H1 (cell line): ENCODE results near the gene EPHB1. TPM values are rescaled to one million over a fixed set of nuclear protein-coding genes. Genes with fewer than 3 reads are reported as not detected.

Experiments used
- CTCF ChIA-PET: fragments of 300-600 bp; sonication (Branson Sonifier 250); formaldehyde crosslinking; loops from one replicate; lab custom pipeline; 2021; ENCODE audit not compliant: partially characterized antibody; lab: Charles Lee
- POLR2A ChIA-PET: fragments of 300-600 bp; sonication (Branson Sonifier 250); formaldehyde crosslinking; loops from one replicate; lab custom pipeline; 2021; ENCODE audit warnings: inconsistent platforms; ENCODE audit not compliant: partially characterized antibody; lab: Charles Lee
- DNase-seq, 2 experiments: peaks; one replicate each; pipeline versions ENCODE4 v3.0.0 to v3.0.0-alpha.2; 2010 to 2022; ENCODE audit warnings: low spot score in 2 of 2, low read depth in 1 of 2, mixed read lengths in 1 of 2
- FAIRE-seq: peaks from 2 replicates; lab custom pipeline; 2011; peaks lifted over from hg19 to GRCh38; lab: Jason Lieb, UNC
- H2AFZ ChIP-seq: 2 replicates; pipeline ENCODE4 v1.8.1; 2012; ENCODE audit warnings: low read length, inconsistent platforms
- H2AK5ac ChIP-seq: 2 replicates; pipeline ENCODE4 v1.6.1; 2013; ENCODE audit warnings: low read depth, low read length
- H2BK120ac ChIP-seq: replicated peaks from 2 replicates; pipeline ENCODE3; 2013; ENCODE audit warnings: low read depth, low read length, inconsistent platforms
- H2BK12ac ChIP-seq: 2 replicates; pipeline ENCODE4 v1.6.1; 2013; ENCODE audit warnings: low read depth, low read length
- H2BK15ac ChIP-seq: 2 replicates; pipeline ENCODE4 v1.6.1; 2013; ENCODE audit warnings: low read length
- H2BK20ac ChIP-seq: 2 replicates; pipeline ENCODE4 v1.6.1; 2013; ENCODE audit warnings: low read length
- H2BK5ac ChIP-seq: 2 replicates; pipeline ENCODE4 v1.6.1; 2013; ENCODE audit warnings: low read depth, low read length
- H3K14ac ChIP-seq: 2 replicates; pipeline ENCODE4 v1.6.1; 2013; ENCODE audit warnings: inconsistent platforms; ENCODE audit not compliant: insufficient read length
- H3K18ac ChIP-seq: 2 replicates; pipeline ENCODE4 v1.6.1; 2013; ENCODE audit warnings: low read length; ENCODE audit errors: extremely low read depth
- H3K23ac ChIP-seq: 2 replicates; pipeline ENCODE4 v1.6.1; 2013; ENCODE audit warnings: inconsistent platforms; ENCODE audit not compliant: insufficient read length
- H3K23me2 ChIP-seq: 2 replicates; pipeline ENCODE4 v1.6.1; 2013; ENCODE audit warnings: low read depth, low read length
- H3K27ac ChIP-seq: 2 replicates; pipeline ENCODE4 v1.6.1; 2011; ENCODE audit warnings: low read depth, low read length, inconsistent platforms
- H3K27me3 ChIP-seq, 4 experiments: replicated peaks in 1 of 4; 1 replicate in 1 of 4; 2 replicates in 3 of 4; pipeline versions ENCODE4 v1.6.1 to v1.8.1; 2011 to 2013; ENCODE audit warnings: low read length in 3 of 4, mild to moderate bottlenecking in 3 of 4, inconsistent platforms in 2 of 4, mixed read lengths in 2 of 4, moderate library complexity in 1 of 4; ENCODE audit not compliant: control insufficient read depth in 3 of 4, insufficient read depth in 3 of 4; ENCODE audit errors: extremely low read depth in 1 of 4
- H3K36me3 ChIP-seq, 4 experiments: 2 replicates each; pipeline versions ENCODE4 v1.6.1 to v1.8.1; 2011 to 2013; ENCODE audit warnings: mild to moderate bottlenecking in 4 of 4, low read length in 3 of 4, moderate library complexity in 2 of 4, control low read depth in 1 of 4, inconsistent platforms in 1 of 4; ENCODE audit not compliant: insufficient read depth in 4 of 4, control insufficient read depth in 2 of 4
- H3K4ac ChIP-seq: replicated peaks from 2 replicates; pipeline ENCODE3; 2013; ENCODE audit warnings: low read length, low read depth, mixed read lengths, inconsistent platforms; ENCODE audit not compliant: insufficient read length
- H3K4me1 ChIP-seq, 4 experiments: replicated peaks in 1 of 4; 1 replicate in 1 of 4; 2 replicates in 3 of 4; pipeline versions ENCODE4 v1.6.1 to v1.8.1; 2011 to 2013; ENCODE audit warnings: low read length in 3 of 4, inconsistent platforms in 2 of 4, mixed read lengths in 1 of 4; ENCODE audit not compliant: insufficient read depth in 4 of 4, control insufficient read depth in 3 of 4
- H3K4me2 ChIP-seq, 2 experiments: 2 replicates each; pipeline versions ENCODE4 v1.6.1 to v1.8.1; 2011 to 2013; ENCODE audit warnings: low read depth in 2 of 2, low read length in 2 of 2, control low read depth in 1 of 2, inconsistent platforms in 1 of 2, mild to moderate bottlenecking in 1 of 2; ENCODE audit not compliant: insufficient read depth in 1 of 2
- H3K4me3 ChIP-seq, 4 experiments: fragments of 200-600, 300-600 bp in 1 of 4; sonication (generic), shearing (Covaris generic), sonication (Bioruptor Twin) in 1 of 4; 2 replicates each; pipeline versions ENCODE4 v1.5.1 to v1.8.1; 2011 to 2016; ENCODE audit warnings: low read length in 4 of 4, low read depth in 3 of 4, control low read depth in 2 of 4, inconsistent platforms in 2 of 4, mild to moderate bottlenecking in 2 of 4, mixed read lengths in 1 of 4, moderate library complexity in 1 of 4; ENCODE audit not compliant: insufficient read depth in 2 of 4; ENCODE audit errors: extremely low read depth in 1 of 4
- H3K56ac ChIP-seq: replicated peaks from 2 replicates; pipeline ENCODE3; 2013; ENCODE audit warnings: low read depth, mild to moderate bottlenecking, mixed read lengths, low read length, inconsistent platforms; ENCODE audit not compliant: insufficient read length
- H3K79me1 ChIP-seq: 2 replicates; pipeline ENCODE4 v1.6.1; 2013; ENCODE audit warnings: low read depth, low read length, control low read depth
- H3K79me2 ChIP-seq, 2 experiments: 2 replicates each; pipeline versions ENCODE4 v1.6.1 to v1.8.1; 2012 to 2013; ENCODE audit warnings: low read length in 2 of 2, mild to moderate bottlenecking in 2 of 2, inconsistent platforms in 1 of 2; ENCODE audit not compliant: insufficient read depth in 2 of 2, control insufficient read depth in 1 of 2
- H3K9ac ChIP-seq, 4 experiments: replicated peaks in 1 of 4; 1 replicate in 1 of 4; 2 replicates in 3 of 4; pipeline versions ENCODE4 v1.6.1 to v1.8.1; 2011 to 2013; ENCODE audit warnings: low read depth in 3 of 4, low read length in 3 of 4, control low read depth in 2 of 4, mild to moderate bottlenecking in 2 of 4, moderate library complexity in 2 of 4, inconsistent platforms in 1 of 4; ENCODE audit errors: extremely low read depth in 1 of 4
- H3K9me3 ChIP-seq, 2 experiments: 2 replicates each; pipeline versions ENCODE4 v1.6.1 to v1.8.1; 2012 to 2013; ENCODE audit warnings: mild to moderate bottlenecking in 2 of 2, moderate library complexity in 2 of 2, control low read depth in 1 of 2, inconsistent platforms in 1 of 2, low read depth in 1 of 2, low read length in 1 of 2, mixed read lengths in 1 of 2; ENCODE audit not compliant: insufficient read depth in 2 of 2
- H4K20me1 ChIP-seq, 2 experiments: replicated peaks in 1 of 2; 2 replicates each; pipeline versions ENCODE3 to v1.8.1; 2011 to 2013; ENCODE audit warnings: inconsistent platforms in 2 of 2, low read length in 2 of 2, mild to moderate bottlenecking in 1 of 2; ENCODE audit not compliant: insufficient read depth in 2 of 2, control insufficient read depth in 1 of 2
- H4K5ac ChIP-seq: 2 replicates; pipeline ENCODE4 v1.6.1; 2013; ENCODE audit warnings: low read length, low read depth, mixed read lengths, inconsistent platforms; ENCODE audit not compliant: insufficient read length
- H4K8ac ChIP-seq: 2 replicates; pipeline ENCODE4 v1.8.0; 2013; ENCODE audit warnings: mild to moderate bottlenecking, moderate library complexity, low read length, inconsistent platforms; ENCODE audit not compliant: insufficient read depth; ENCODE audit errors: extremely low read depth
- H4K91ac ChIP-seq: replicated peaks from 2 replicates; pipeline ENCODE3; 2013; ENCODE audit warnings: low read length, mixed read lengths, inconsistent platforms; ENCODE audit not compliant: insufficient read length
- BCL11A ChIP-seq, 2 experiments: IDR thresholded peaks; one replicate each; pipeline ENCODE4 v1.6.1; 2011; ENCODE audit warnings: low read depth in 2 of 2, low read length in 2 of 2, mild to moderate bottlenecking in 2 of 2
- CBX8 ChIP-seq: fragments of 300-800, 300-1000 bp; sonication (generic); IDR thresholded peaks from 2 replicates; pipeline ENCODE4 v1.7.1; 2016; ENCODE audit warnings: low read depth, low read length, borderline replicate concordance
- EZH2 ChIP-seq: fragments of 200-600 bp; sonication (generic); IDR thresholded peaks from 2 replicates; pipeline ENCODE4 v1.7.1; 2012; ENCODE audit warnings: low read depth, mild to moderate bottlenecking, moderate library complexity, low read length, inconsistent platforms; ENCODE audit not compliant: severe bottlenecking
- GTF2F1 ChIP-seq: IDR thresholded peaks from 2 replicates; pipeline ENCODE4 v1.6.1; 2012; ENCODE audit warnings: low read depth, low read length, improper control_type of control experiment, borderline replicate concordance
- MAFK ChIP-seq: IDR thresholded peaks from 2 replicates; pipeline ENCODE4 v1.6.1; 2012; ENCODE audit warnings: low read depth, mild to moderate bottlenecking, improper control_type of control experiment, low read length
- NRF1 ChIP-seq: IDR thresholded peaks from 2 replicates; pipeline ENCODE4 v1.6.1; 2011; ENCODE audit warnings: mild to moderate bottlenecking, low read depth, low read length, improper control_type of control experiment
- POLR2A ChIP-seq, 2 experiments: IDR thresholded peaks; 1 replicate in 1 of 2; 2 replicates in 1 of 2; pipeline ENCODE4 v1.6.1; 2011; ENCODE audit warnings: low read depth in 2 of 2, low read length in 2 of 2, mild to moderate bottlenecking in 2 of 2; ENCODE audit errors: control extremely low read depth in 1 of 2
- RAD21 ChIP-seq, 2 experiments: IDR thresholded peaks in 1 of 2; conservative IDR thresholded peaks in 1 of 2; 2 replicates each; pipeline ENCODE4 v1.6.1; 2011; ENCODE audit warnings: low read depth in 2 of 2, low read length in 2 of 2, improper control_type of control experiment in 1 of 2, inconsistent platforms in 1 of 2, mild to moderate bottlenecking in 1 of 2, moderate library complexity in 1 of 2
- RBBP5 ChIP-seq: IDR thresholded peaks from 2 replicates; pipeline ENCODE4 v1.7.1; 2012; ENCODE audit warnings: low read depth, mild to moderate bottlenecking, inconsistent platforms, low read length, moderate library complexity, borderline replicate concordance
- SP1 ChIP-seq: IDR thresholded peaks from 2 replicates; pipeline ENCODE4 v1.6.1; 2011; ENCODE audit warnings: low read depth, low read length
- SP2 ChIP-seq: IDR thresholded peaks from 2 replicates; pipeline ENCODE4 v1.6.1; 2012; ENCODE audit warnings: mild to moderate bottlenecking, low read length, inconsistent platforms
- SRF ChIP-seq: IDR thresholded peaks from 2 replicates; pipeline ENCODE4 v1.6.1; 2011; ENCODE audit warnings: mild to moderate bottlenecking, low read depth, low read length, moderate library complexity
- YY1 ChIP-seq: IDR thresholded peaks from 2 replicates; pipeline ENCODE4 v1.6.1; 2011; ENCODE audit warnings: low read depth, mild to moderate bottlenecking, low read length
- ZNF274 ChIP-seq: IDR thresholded peaks from 2 replicates; pipeline ENCODE4 v1.7.0; 2012; ENCODE audit warnings: low read length, borderline replicate concordance; ENCODE audit errors: extremely low read depth
- WGBS, 2 experiments: shearing (Covaris generic) in 1 of 2; methylation state at CpG; one replicate each; pipeline versions ENCODE4 v1.1.6 to v1.1.7; 2013 to 2015; ENCODE audit warnings: low lambda C conversion rate in 2 of 2, mixed read lengths in 2 of 2, inconsistent platforms in 1 of 2, low coverage in 1 of 2, missing lambda C conversion rate in 1 of 2; ENCODE audit not compliant: insufficient replicate concordance in 2 of 2, insufficient coverage in 1 of 2, insufficient read length in 1 of 2; ENCODE audit errors: extremely low coverage in 1 of 2, missing lambda C conversion rate in 1 of 2; 5-methylcytosine and 5-hydroxymethylcytosine counted together
- polyA plus RNA-seq, 7 experiments: library from polyadenylated mRNA; depleted of rRNA in 3 of 7; stranded (reverse) in 5 of 7; unstranded in 2 of 7; fragments of >200 nt in 5 of 7; fragments of 200-250 nt in 2 of 7; gene quantifications; 1 replicate in 5 of 7; 2 replicates in 1 of 7; 4 replicates in 1 of 7; pipeline versions ENCODE4 v1.2.1 to v1.2.3, GENCODE V29; 2011 to 2013; ENCODE audit warnings: missing spikeins in 2 of 7, mixed read lengths in 2 of 7
- total RNA-seq: library from RNA; stranded (reverse); fragmentation: NEBNext Ultra II Directional; extraction: Animal tissue kit (Norgen Biotek cat#: 25700); gene quantifications from 2 replicates; pipeline ENCODE4 v1.2.1, GENCODE V29; 2021
- TF ChIP-seq, protein P1 (sequence below): IDR thresholded peaks from 2 replicates; pipeline ENCODE4 v1.6.1; 2011; ENCODE audit warnings: low read depth, mild to moderate bottlenecking, low read length; ENCODE audit not compliant: insufficient read depth

The EPHB1 gene
- total and polyA plus RNA-seq, 2 of the 8 experiments (the other 6 are each of a cell fraction or from before 2014, with no cell fraction given), result 3.5 to 5.9 TPM

DNA sequence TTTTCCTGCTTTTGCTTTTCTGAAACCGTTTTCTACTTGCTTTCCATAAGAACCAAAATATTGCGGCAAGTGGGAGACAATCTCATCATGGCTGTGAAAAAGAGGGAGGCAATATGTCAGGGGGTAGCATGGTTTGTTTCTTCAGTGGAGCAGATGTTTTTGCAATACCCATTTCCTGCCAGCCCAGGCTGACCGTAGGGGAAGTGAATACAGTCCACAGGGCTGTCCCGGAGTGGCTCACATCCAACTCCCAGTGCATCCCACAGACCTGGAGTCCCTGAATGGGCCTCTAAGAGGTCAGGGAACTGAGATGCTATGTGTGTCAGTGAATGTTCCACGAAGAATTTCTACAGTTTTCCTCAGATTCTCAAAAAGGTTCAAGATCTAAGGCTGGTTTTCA lies 69.6 kb downstream of the EPHB1 start:
- H3K79me2 ChIP-seq, result no peaks in the 10 kb centered on the region
- peaks cover 0 to 2% (median 0%) of the 10 kb centered on the region in 4 experiments; a peak in 1 of 7 replicates for H3K27me3 ChIP-seq
- no peak for DNase-seq
- H2BK12ac ChIP-seq, result no peak overlapping the region
- no peak overlapping the region for H3K4me2 ChIP-seq
- 88% methylated on average over 5 of the region's 5 CpGs; no CpG with 5 or more reads in 1 of the 2 experiments for WGBS, 2 experiments
- no peak overlapping the region for H3K18ac ChIP-seq
- H3K9me3 ChIP-seq, result no peaks in the 10 kb centered on the region
- no peak overlapping the region for H3K9ac ChIP-seq
- H2BK15ac ChIP-seq, result no peak overlapping the region
- no peak overlapping the region for H3K14ac ChIP-seq
- no peak overlapping the region for H3K23ac ChIP-seq
- no peaks in the 10 kb centered on the region for H3K36me3 ChIP-seq
- H4K20me1 ChIP-seq, result peaks cover 0 to 1% of the 10 kb centered on the region in 2 experiments
- H2BK20ac ChIP-seq, result no peak overlapping the region
- H3K79me1 ChIP-seq, result no peaks in the 10 kb centered on the region; the same call in 1 of the 2 replicates
- no peak overlapping the region for H2AFZ ChIP-seq
- no peak overlapping the region for H4K5ac ChIP-seq
- H3K23me2 ChIP-seq, result no peaks in the 10 kb centered on the region
- peaks cover 0 to 3% (median under 1%) of the 10 kb centered on the region in 4 experiments; a peak in 2 of 7 replicates for H3K4me1 ChIP-seq
- no peak overlapping the region for H3K4me3 ChIP-seq
- H3K27ac ChIP-seq, result no peak overlapping the region
- H4K91ac ChIP-seq, result no peak overlapping the region
- H3K56ac ChIP-seq, result no peak overlapping the region
- H2BK5ac ChIP-seq, result no peak overlapping the region
- H3K4ac ChIP-seq, result no peak overlapping the region
- no peak overlapping the region for H2AK5ac ChIP-seq
- no peak for FAIRE-seq
- H4K8ac ChIP-seq, result no peak overlapping the region
- POLR2A ChIA-PET, result no interaction called here
- H2BK120ac ChIP-seq, result no peak overlapping the region
- CTCF ChIA-PET, result no interaction called here
- TF ChIP-seq, protein P1, sequence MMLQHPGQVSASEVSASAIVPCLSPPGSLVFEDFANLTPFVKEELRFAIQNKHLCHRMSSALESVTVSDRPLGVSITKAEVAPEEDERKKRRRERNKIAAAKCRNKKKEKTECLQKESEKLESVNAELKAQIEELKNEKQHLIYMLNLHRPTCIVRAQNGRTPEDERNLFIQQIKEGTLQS, result no peak
- TF ChIP-seq RAD21 (IDR thresholded peaks at IDR 0.05 in 1 of 2, conservative IDR thresholded peaks at IDR 0.05 in 1 of 2; ENCODE audit: low read depth in 2 of 2, low read length in 2 of 2) (no peak), POLR2A (IDR thresholded peaks at IDR 0.05; ENCODE audit: control extremely low read depth in 1 of 2, low read depth in 2 of 2, low read length in 2 of 2) (no peak), MAFK (no peak), GTF2F1 (no peak), RBBP5 (no peak), NRF1 (no peak), YY1 (no peak), CBX8 (no peak), SP1 (no peak), ZNF274 (no peak), EZH2 (no peak), SP2 (no peak), SRF (no peak), BCL11A (IDR thresholded peaks at IDR 0.05; ENCODE audit: low read depth in 2 of 2, low read length in 2 of 2) (no peak)
